Measurements from ENCODE around the gene KCNN2. TPM values are rescaled to one million over a fixed set of nuclear protein-coding genes. Genes with fewer than 3 reads are reported as not detected.

Gene KCNN2
- total RNA-seq, 1 experiment from 2014 or later = 0.27 TPM

DNA sequence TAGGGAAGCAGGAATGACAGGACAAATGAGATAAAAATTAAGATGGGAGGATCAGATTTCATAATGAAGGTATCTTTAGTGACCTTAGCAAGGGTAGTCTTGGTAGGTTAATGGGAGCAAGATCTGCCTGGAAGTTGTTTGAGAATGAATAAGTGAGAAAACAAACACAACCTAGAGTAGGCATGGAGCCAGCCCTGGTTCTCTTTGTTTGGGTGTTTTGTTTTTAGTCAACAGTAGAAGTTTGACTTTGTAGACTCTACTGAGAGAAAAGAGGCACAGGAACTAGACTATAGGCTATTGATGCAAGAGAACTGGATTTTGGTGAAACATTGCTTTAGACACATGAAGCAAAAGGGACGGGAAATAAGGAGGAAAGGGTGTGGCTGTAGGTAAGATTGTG lies 40.3 kb downstream of the KCNN2 start:
- Mint-ChIP-seq H3K27me3 (ENCODE audit: insufficient read depth, unreplicated experiment) (peaks cover 2% of the 10 kb centered on the region), H3K9me3 (ENCODE audit: unreplicated experiment) (no peaks in the 10 kb centered on the region), H3K36me3 (ENCODE audit: insufficient read depth, unreplicated experiment) (no peaks in the 10 kb centered on the region), H3K4me1 (ENCODE audit: low read depth, unreplicated experiment) (no peaks in the 10 kb centered on the region), H3K4me3 (ENCODE audit: unreplicated experiment) (no peak overlapping the region), H3K27ac (ENCODE audit: unreplicated experiment) (no peak overlapping the region)
- Histone ChIP-seq H3K36me3 (ENCODE audit: control insufficient read depth, insufficient read depth, low read length) (no peaks in the 10 kb centered on the region), H3K9me3 (no peaks in the 10 kb centered on the region), H3K4me3 (ENCODE audit: low read depth, low read length) (no peak overlapping the region), H3K27me3 (replicated peaks; ENCODE audit: control insufficient read depth, insufficient read depth, low read length) (no peaks in the 10 kb centered on the region), H3K4me1 (no peaks in the 10 kb centered on the region)
- no peak for DNase-seq
- intact Hi-C loops (cut with micrococcal nuclease; ENCODE audit: unreplicated experiment) = no loop called here
- ChIA-PET CTCF (no interaction called here), POLR2A (no interaction called here)
- no TSS peak for BruUV-seq (replicated peaks)
- TF ChIP-seq, protein P1, sequence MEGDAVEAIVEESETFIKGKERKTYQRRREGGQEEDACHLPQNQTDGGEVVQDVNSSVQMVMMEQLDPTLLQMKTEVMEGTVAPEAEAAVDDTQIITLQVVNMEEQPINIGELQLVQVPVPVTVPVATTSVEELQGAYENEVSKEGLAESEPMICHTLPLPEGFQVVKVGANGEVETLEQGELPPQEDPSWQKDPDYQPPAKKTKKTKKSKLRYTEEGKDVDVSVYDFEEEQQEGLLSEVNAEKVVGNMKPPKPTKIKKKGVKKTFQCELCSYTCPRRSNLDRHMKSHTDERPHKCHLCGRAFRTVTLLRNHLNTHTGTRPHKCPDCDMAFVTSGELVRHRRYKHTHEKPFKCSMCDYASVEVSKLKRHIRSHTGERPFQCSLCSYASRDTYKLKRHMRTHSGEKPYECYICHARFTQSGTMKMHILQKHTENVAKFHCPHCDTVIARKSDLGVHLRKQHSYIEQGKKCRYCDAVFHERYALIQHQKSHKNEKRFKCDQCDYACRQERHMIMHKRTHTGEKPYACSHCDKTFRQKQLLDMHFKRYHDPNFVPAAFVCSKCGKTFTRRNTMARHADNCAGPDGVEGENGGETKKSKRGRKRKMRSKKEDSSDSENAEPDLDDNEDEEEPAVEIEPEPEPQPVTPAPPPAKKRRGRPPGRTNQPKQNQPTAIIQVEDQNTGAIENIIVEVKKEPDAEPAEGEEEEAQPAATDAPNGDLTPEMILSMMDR (IDR thresholded peaks at IDR 0.05; ENCODE audit: insufficient read depth in 1 of 2, low read depth in 1 of 2, low read length in 1 of 2, severe bottlenecking in 1 of 2, unreplicated experiment in 1 of 2) = no peak

- no peak for DNase-seq
- Mint-ChIP-seq H3K4me3 (ENCODE audit: unreplicated experiment) (no peak overlapping the region), H3K9me3 (ENCODE audit: unreplicated experiment) (no peaks in the 10 kb centered on the region), H3K27me3 (ENCODE audit: insufficient read depth, unreplicated experiment) (peaks cover 2% of the 10 kb centered on the region), H3K27ac (ENCODE audit: unreplicated experiment) (no peak overlapping the region), H3K36me3 (ENCODE audit: insufficient read depth, unreplicated experiment) (no peaks in the 10 kb centered on the region), H3K4me1 (ENCODE audit: low read depth, unreplicated experiment) (no peaks in the 10 kb centered on the region)
- TF ChIP-seq, protein P1 (IDR thresholded peaks at IDR 0.05; ENCODE audit: insufficient read depth in 1 of 2, low read depth in 1 of 2, low read length in 1 of 2, severe bottlenecking in 1 of 2, unreplicated experiment in 1 of 2) = no peak
- Histone ChIP-seq H3K4me3 (ENCODE audit: low read depth, low read length) (no peak overlapping the region), H3K4me1 (no peaks in the 10 kb centered on the region), H3K36me3 (ENCODE audit: control insufficient read depth, insufficient read depth, low read length) (no peaks in the 10 kb centered on the region), H3K9me3 (no peaks in the 10 kb centered on the region), H3K27me3 (replicated peaks; ENCODE audit: control insufficient read depth, insufficient read depth, low read length) (no peaks in the 10 kb centered on the region)
- intact Hi-C loops (cut with micrococcal nuclease; ENCODE audit: unreplicated experiment) = no loop called here
- BruUV-seq (replicated peaks) = no TSS peak
- POLR2A ChIA-PET = no interaction called here
- CTCF ChIA-PET = no interaction called here
Observed at GRCh38 chr5:114407783-114408182, 45.9 kb downstream of the KCNN2 start.

GRCh38 chr5:114408847-114409246 lies 47.0 kb downstream of the KCNN2 start:
- no peak overlapping the region for H3K27ac Mint-ChIP-seq (ENCODE audit: unreplicated experiment)

More at GRCh38 chr5:114408847-114409246, 47.0 kb downstream of the KCNN2 start:
- TF ChIP-seq, protein P1 (IDR thresholded peaks at IDR 0.05; ENCODE audit: insufficient read depth in 1 of 2, low read depth in 1 of 2, low read length in 1 of 2, severe bottlenecking in 1 of 2, unreplicated experiment in 1 of 2) = no peak
- Histone ChIP-seq H3K9me3 (no peaks in the 10 kb centered on the region), H3K4me3 (ENCODE audit: low read depth, low read length) (no peak overlapping the region), H3K36me3 (ENCODE audit: control insufficient read depth, insufficient read depth, low read length) (no peaks in the 10 kb centered on the region), H3K27me3 (replicated peaks; ENCODE audit: control insufficient read depth, insufficient read depth, low read length) (no peaks in the 10 kb centered on the region), H3K4me1 (no peaks in the 10 kb centered on the region)
- Mint-ChIP-seq H3K36me3 (ENCODE audit: insufficient read depth, unreplicated experiment) (no peaks in the 10 kb centered on the region), H3K4me1 (ENCODE audit: low read depth, unreplicated experiment) (no peaks in the 10 kb centered on the region), H3K27me3 (ENCODE audit: insufficient read depth, unreplicated experiment) (peaks cover 2% of the 10 kb centered on the region), H3K4me3 (ENCODE audit: unreplicated experiment) (no peak overlapping the region), H3K9me3 (ENCODE audit: unreplicated experiment) (no peaks in the 10 kb centered on the region)
- ChIA-PET CTCF (no interaction called here), POLR2A (no interaction called here)
- intact Hi-C loops (cut with micrococcal nuclease; ENCODE audit: unreplicated experiment) = no loop called here
- no TSS peak for BruUV-seq (replicated peaks)
- no peak for DNase-seq

Measured in Caco-2 (cell line).